ENCODE measurements around the gene FRMD3.

DNA sequence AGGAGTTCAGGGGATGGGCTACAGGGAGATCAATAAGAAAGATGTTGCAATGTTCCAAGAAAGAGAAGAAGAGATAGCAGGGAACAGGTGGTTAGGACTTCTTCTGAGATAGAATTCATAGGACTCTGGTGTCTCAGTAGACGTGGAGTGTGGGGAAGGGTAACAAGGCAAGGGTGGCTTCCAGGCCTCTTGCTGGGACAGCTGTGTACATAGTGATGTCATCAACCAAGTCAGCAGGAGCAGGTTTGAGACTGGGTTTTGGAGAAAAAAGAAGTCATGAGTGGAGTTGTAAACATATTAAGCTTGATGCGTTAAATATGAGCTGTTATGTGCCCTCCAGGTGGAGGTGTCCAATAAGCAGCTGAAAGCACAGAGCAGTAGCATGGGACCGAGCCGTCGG, 263.4 kb downstream of the FRMD3 start:
- TF ChIP-seq, protein P1, sequence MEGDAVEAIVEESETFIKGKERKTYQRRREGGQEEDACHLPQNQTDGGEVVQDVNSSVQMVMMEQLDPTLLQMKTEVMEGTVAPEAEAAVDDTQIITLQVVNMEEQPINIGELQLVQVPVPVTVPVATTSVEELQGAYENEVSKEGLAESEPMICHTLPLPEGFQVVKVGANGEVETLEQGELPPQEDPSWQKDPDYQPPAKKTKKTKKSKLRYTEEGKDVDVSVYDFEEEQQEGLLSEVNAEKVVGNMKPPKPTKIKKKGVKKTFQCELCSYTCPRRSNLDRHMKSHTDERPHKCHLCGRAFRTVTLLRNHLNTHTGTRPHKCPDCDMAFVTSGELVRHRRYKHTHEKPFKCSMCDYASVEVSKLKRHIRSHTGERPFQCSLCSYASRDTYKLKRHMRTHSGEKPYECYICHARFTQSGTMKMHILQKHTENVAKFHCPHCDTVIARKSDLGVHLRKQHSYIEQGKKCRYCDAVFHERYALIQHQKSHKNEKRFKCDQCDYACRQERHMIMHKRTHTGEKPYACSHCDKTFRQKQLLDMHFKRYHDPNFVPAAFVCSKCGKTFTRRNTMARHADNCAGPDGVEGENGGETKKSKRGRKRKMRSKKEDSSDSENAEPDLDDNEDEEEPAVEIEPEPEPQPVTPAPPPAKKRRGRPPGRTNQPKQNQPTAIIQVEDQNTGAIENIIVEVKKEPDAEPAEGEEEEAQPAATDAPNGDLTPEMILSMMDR (IDR thresholded peaks at IDR 0.05), result no peak
- no peak for TF ChIP-seq POLR2A (IDR thresholded peaks at IDR 0.05)

All from thyroid gland (tissue), 4 donors.